DOHH2 (cell line): ENCODE results near the gene NEURL1.

Experiments
- CTCF ChIP-seq: fragments of 200-600 bp; sonication (generic); IDR thresholded peaks from one replicate; pipeline ENCODE4 v1.5.1; 2014; ENCODE audit warnings: antibody characterized with exemption, mild to moderate bottlenecking, low read depth, low read length; ENCODE audit not compliant: poor library complexity, severe bottlenecking
- EZH2phosphoT487 ChIP-seq: fragments of 200-600 bp; sonication (generic); IDR thresholded peaks from 2 replicates; pipeline ENCODE4 v1.6.1; 2017; ENCODE audit warnings: borderline replicate concordance, mild to moderate bottlenecking, antibody characterized with exemption, low read length, moderate library complexity, mixed read lengths

- no peak for TF ChIP-seq CTCF
- TF ChIP-seq EZH2phosphoT487: no peak
These were observed 55.8 kb downstream of the NEURL1 start for GRCh38 chr10:103549349-103549685.
